AG04449 (cell line): ENCODE data around the gene ALDH1A3.
A peak's percentile ranks its signal among the peaks of the same experiment; 100 is the strongest.

Source experiments
- CTCF ChIA-PET: fragments of 350-600 bp; formaldehyde crosslinking; extraction: SDS; loops from one replicate; lab custom pipeline; 2021; ENCODE audit warnings: antibody characterized with exemption; lab: Yijun Ruan, JAX
- POLR2A ChIA-PET: fragments of 400-600, 350-600 bp; formaldehyde crosslinking; extraction: SDS; loops from one replicate; lab custom pipeline; 2020; ENCODE audit warnings: antibody characterized with exemption, inconsistent platforms; lab: Yijun Ruan, JAX
- DNase-seq: peaks from one replicate; pipeline ENCODE4 v3.0.0-alpha.2; 2010; ENCODE audit warnings: low read depth, low spot score
- H3K4me3 ChIP-seq: 2 replicates; pipeline ENCODE4 v1.5.1; 2011; ENCODE audit warnings: low read depth, mild to moderate bottlenecking, control low read depth, low read length
- TF ChIP-seq, protein P1 (sequence below): IDR thresholded peaks from one replicate; pipeline ENCODE4 v1.5.1; 2011; ENCODE audit warnings: mild to moderate bottlenecking, moderate library complexity, low read length, control low read depth, inconsistent platforms; ENCODE audit not compliant: insufficient read depth; ENCODE audit errors: missing control alignments

The ALDH1A3 gene

DNA sequence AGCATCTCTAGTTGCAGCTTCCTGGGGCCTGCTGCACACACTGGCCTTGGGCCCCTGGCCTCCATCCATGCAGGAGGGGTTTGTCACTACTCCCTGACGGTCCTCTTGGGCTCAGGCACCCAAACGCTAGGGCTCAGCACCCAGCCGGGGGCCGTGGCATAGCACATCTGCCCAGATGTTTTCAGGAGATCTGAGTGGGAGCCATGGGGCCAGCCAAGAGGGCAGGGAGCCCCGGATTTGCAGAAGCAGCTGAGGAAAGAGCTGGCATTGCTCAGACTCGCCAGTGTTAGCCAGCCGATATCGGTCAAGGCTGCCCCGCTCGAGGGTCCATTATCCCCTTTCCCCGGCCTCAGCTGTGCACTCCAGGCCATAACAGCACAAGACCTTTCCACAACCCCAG lies 1.5 kb upstream of the ALDH1A3 start:
- TF ChIP-seq, protein P1, sequence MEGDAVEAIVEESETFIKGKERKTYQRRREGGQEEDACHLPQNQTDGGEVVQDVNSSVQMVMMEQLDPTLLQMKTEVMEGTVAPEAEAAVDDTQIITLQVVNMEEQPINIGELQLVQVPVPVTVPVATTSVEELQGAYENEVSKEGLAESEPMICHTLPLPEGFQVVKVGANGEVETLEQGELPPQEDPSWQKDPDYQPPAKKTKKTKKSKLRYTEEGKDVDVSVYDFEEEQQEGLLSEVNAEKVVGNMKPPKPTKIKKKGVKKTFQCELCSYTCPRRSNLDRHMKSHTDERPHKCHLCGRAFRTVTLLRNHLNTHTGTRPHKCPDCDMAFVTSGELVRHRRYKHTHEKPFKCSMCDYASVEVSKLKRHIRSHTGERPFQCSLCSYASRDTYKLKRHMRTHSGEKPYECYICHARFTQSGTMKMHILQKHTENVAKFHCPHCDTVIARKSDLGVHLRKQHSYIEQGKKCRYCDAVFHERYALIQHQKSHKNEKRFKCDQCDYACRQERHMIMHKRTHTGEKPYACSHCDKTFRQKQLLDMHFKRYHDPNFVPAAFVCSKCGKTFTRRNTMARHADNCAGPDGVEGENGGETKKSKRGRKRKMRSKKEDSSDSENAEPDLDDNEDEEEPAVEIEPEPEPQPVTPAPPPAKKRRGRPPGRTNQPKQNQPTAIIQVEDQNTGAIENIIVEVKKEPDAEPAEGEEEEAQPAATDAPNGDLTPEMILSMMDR, result no peak
- CTCF ChIA-PET, result interaction anchor here (0.7 to 2.8 kb wide), 16 partner anchors 8 to 253 kb away, joined by 3 to 10 read pairs (median 4); partner anchors contain the start of gene LRRK1

DNA sequence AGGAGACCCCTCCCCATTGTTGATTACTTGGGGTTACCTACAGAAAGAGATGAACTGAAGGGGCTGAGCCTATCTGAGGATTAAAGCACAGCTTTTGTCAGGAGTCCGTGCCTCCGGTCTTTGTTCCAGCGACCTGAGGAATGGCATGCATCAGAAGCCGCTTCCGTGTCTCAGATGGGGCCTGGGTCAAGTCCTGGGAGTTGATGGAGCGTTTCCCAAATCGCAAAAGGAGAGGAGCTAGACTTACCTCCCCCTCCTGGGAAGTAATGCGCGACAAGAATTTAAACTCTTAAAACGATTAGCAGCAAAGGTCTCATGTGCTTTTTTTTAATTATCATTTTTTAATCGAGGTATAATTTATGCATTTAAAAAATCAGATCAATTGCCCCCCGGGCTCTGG lies 983 bp upstream of the ALDH1A3 start:
- no peak for DNase-seq
- POLR2A ChIA-PET, result no interaction called here
- CTCF ChIA-PET, result interaction anchor here (0.7 to 2.8 kb wide), 12 partner anchors 8 to 254 kb away, joined by 3 to 10 read pairs (median 5); partner anchors contain the start of gene LRRK1
- peak overlapping the region; percentile 50 for H3K4me3 ChIP-seq
- TF ChIP-seq, protein P1, result no peak

More for the DNA sequence above, 1.5 kb upstream of the ALDH1A3 start:
- POLR2A ChIA-PET, result no interaction called here
- no peak for DNase-seq
- H3K4me3 ChIP-seq, result no peak overlapping the region

DNA sequence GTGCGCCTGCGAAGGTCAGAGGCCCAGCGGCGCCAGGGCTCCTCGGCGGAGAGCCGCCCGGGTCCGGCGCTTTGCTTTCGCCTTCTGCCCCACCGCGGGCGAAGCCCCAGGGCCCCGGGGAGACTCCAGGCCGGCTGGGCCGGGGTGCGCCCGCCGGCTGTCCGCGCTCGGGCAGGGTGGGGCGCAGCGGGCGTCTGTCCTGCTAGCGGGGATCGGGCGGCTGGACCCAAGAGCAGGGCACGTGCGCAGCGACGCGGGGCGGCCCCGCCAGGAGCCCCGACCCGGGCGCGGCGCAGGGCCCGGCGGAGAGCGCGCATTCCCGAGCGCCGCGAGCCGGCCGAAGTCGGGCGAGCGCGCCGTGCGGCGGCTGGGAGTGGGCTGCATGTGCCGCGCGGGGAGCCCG lies 569 bp upstream of the ALDH1A3 start:
- ChIA-PET POLR2A (no interaction called here), CTCF (interaction anchor here (0.8 to 2.8 kb wide), 10 partner anchors 9 to 254 kb away, joined by 3 to 10 read pairs (median 6); partner anchors contain the start of gene LRRK1)
- H3K4me3 ChIP-seq, result peak overlapping the region; percentile 50
- TF ChIP-seq, protein P1, result no peak
- no peak for DNase-seq

DNA sequence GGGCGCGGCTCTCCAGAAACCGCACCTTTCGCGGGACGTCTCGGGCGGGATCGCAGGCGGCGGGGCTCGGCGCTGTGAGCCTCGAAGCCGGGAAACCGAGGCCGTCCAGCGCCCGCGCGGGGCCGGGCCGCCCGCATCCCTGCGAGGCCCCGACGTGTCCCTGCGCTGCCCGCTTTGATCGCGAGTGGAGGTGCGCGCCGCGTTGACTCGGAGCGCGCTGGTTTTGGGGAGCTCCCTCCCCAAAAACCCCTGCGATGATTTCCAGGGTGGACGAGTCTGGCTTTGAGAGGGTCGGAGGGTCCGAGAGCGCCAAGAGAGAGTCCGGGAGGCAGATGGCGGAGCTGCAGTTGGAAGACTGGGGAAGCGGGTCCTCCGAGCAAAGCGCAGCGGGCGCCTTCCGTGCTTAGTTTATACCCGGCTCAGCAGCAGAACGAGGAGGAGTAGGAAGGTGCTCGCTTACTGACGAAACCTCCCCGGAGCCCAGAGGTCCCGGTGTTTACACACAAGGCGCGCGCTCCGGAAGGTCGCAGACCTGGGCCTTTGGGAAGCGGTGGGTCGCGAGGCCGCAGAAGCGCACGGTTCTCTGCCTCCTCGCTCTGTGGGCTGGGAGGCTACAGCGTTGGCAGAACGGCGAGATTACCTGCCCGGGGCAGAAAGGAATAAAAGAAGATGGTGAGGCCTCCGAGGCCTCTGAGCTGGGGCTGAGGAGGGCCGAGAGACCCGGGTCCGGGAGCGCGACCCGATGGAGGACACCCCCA lies 687 bp downstream of the ALDH1A3 start:
- DNase-seq, result no peak
- peak overlapping the region; percentile 38 for H3K4me3 ChIP-seq
- ChIA-PET CTCF (interaction anchor here (1.2 to 2.8 kb wide), 5 partner anchors 8 to 255 kb away, joined by 3 to 10 read pairs (median 3); partner anchors contain the start of gene LRRK1), POLR2A (no interaction called here)
- TF ChIP-seq, protein P1, result no peak

DNA sequence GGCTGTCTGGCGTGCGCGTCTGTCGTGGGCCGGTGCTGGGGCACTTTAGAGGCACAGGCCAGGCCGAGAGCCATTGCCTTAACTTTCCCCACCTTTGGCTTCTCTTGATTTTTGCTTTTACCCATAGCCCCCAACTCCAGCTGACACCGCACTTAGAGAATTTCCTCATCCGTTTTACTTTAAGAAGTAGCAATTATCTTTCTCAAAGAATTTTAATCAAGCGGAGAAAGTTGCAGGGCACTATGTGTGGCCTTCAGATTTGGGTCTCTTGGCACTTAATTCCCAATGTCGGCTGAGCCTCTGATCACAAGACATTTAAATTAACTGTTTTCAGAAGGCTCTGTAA lies 1.2 kb downstream of the ALDH1A3 start:
- no peak for DNase-seq
- H3K4me3 ChIP-seq, result no peak overlapping the region
- CTCF ChIA-PET, result interaction anchor here (1.0 to 1.4 kb wide), 3 partner anchors 128 to 241 kb away, joined by 3 read pairs; no protein-coding TSS in a partner anchor
- TF ChIP-seq, protein P1, result no peak
- POLR2A ChIA-PET, result no interaction called here

DNA sequence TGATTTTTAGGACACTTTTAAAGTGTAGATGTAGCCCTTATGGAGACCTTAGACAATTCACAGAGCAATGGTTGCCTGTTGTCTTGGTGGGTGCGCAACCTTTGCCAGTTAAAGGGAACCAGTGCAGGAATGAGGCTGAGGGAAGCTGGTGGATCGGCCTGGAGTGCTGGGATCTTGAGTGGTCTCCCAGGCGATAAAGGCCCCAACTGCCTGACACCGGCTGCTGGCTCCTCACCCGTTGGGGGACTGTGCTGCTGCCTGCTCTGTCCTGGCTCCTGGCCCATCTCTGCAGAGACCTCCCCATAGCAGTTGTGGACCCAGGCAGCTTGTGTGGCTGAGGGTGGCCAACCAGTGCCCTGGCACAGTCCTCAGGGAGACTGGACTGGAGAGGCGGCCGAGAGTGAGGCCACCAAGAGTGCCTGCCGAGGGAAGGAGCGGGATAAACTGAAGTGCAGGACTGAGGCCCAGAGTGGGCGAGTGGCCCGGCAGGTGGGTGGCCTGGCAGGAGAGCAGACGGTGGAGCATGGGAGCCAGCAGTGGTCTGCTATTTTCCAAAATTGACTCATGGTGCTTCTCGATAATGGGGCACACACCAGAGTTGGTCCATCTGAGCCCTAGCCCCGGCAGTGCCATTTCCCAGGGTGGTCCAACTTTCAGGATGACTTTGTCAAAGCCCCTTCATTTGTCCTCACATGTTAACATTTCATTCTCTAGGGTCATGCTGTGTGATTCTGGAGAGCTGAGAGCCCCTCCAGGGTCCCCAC lies 2.1 kb downstream of the ALDH1A3 start:
- ChIA-PET CTCF (interaction anchor here (0.6 to 1.4 kb wide), 3 partner anchors 126 to 242 kb away, joined by 3 to 4 read pairs (median 3); no protein-coding TSS in a partner anchor), POLR2A (no interaction called here)
- no peak for DNase-seq
- TF ChIP-seq, protein P1, result no peak
- no peak overlapping the region for H3K4me3 ChIP-seq
